Progenitor cell of endocrine pancreas (in vitro differentiated cells): ENCODE results near the gene STRA8. TPM values are rescaled to one million over a fixed set of nuclear protein-coding genes. Genes with fewer than 3 reads are reported as not detected.
A peak's percentile ranks its signal among the peaks of the same experiment; 100 is the strongest.

Source experiments
- DNase-seq: peaks from one replicate; pipeline ENCODE4 v3.0.0; 2021; ENCODE audit warnings: low spot score; ENCODE audit not compliant: unreplicated experiment
- H3K27ac Mint-ChIP-seq: 2 replicates; pipeline ENCODE4 v1.8.0; 2021; ENCODE audit warnings: mild to moderate bottlenecking, moderate library complexity, mixed read lengths
- H3K27me3 Mint-ChIP-seq: 2 replicates; pipeline ENCODE4 v1.8.0; 2021; ENCODE audit warnings: mixed read lengths
- H3K36me3 Mint-ChIP-seq: 2 replicates; pipeline ENCODE4 v1.8.0; 2022; ENCODE audit warnings: mixed read lengths; ENCODE audit not compliant: insufficient read depth
- H3K4me1 Mint-ChIP-seq: 2 replicates; pipeline ENCODE4 v1.8.0; 2021; ENCODE audit warnings: low read depth, mixed read lengths
- H3K4me3 Mint-ChIP-seq: 2 replicates; pipeline ENCODE4 v1.8.0; 2021; ENCODE audit warnings: low read depth, mild to moderate bottlenecking, moderate library complexity, mixed read lengths
- H3K9me3 Mint-ChIP-seq: 2 replicates; pipeline ENCODE4 v1.8.0; 2021; ENCODE audit warnings: low read depth, mixed read lengths
- CTCF ChIP-seq: fragments of 200-600 bp; sonication (generic); IDR thresholded peaks from one replicate; pipeline ENCODE4 v1.5.0; 2021; ENCODE audit warnings: antibody characterized with exemption, mild to moderate bottlenecking; ENCODE audit not compliant: unreplicated experiment
- total RNA-seq: library from RNA; stranded (reverse); gene quantifications from 2 replicates; pipeline ENCODE4 v1.2.1, GENCODE V29; 2021

The STRA8 gene
- total RNA-seq, 1 donor from 2014 or later = not detected

- peaks cover 25% of the 10 kb centered on the region for H3K27me3 Mint-ChIP-seq
- H3K27ac Mint-ChIP-seq = peak overlapping the region; percentile 30
- peaks cover 5% of the 10 kb centered on the region for H3K9me3 Mint-ChIP-seq
- DNase-seq = no peak
- no peaks in the 10 kb centered on the region for H3K36me3 Mint-ChIP-seq
- no peak overlapping the region for H3K4me3 Mint-ChIP-seq
- H3K4me1 Mint-ChIP-seq = peaks cover 3% of the 10 kb centered on the region
- no peak for TF ChIP-seq CTCF
Observed at GRCh38 chr7:135270577-135271254, 37.1 kb downstream of the STRA8 start.

- peaks cover 10% of the 10 kb centered on the region for H3K9me3 Mint-ChIP-seq
- DNase-seq = no peak
- H3K4me1 Mint-ChIP-seq = peaks cover 3% of the 10 kb centered on the region
- H3K36me3 Mint-ChIP-seq = no peaks in the 10 kb centered on the region
- no peak overlapping the region for H3K27ac Mint-ChIP-seq
- no peak overlapping the region for H3K4me3 Mint-ChIP-seq
- TF ChIP-seq CTCF = no peak
- H3K27me3 Mint-ChIP-seq = peaks cover 25% of the 10 kb centered on the region
Observed at GRCh38 chr7:135271255-135271615, 37.6 kb downstream of the STRA8 start.

GRCh38 chr7:135272303-135272702 lies 38.7 kb downstream of the STRA8 start:
- no peak for TF ChIP-seq CTCF
- no peak overlapping the region for H3K4me3 Mint-ChIP-seq
- H3K9me3 Mint-ChIP-seq = peaks cover 8% of the 10 kb centered on the region
- no peak overlapping the region for H3K27ac Mint-ChIP-seq
- no peak for DNase-seq
- peaks cover 22% of the 10 kb centered on the region for H3K27me3 Mint-ChIP-seq
- H3K36me3 Mint-ChIP-seq = no peaks in the 10 kb centered on the region
- H3K4me1 Mint-ChIP-seq = peaks cover 3% of the 10 kb centered on the region

- H3K27me3 Mint-ChIP-seq = peaks cover 13% of the 10 kb centered on the region
- H3K4me3 Mint-ChIP-seq = no peak overlapping the region
- peaks cover 8% of the 10 kb centered on the region for H3K9me3 Mint-ChIP-seq
- no peak for DNase-seq
- H3K4me1 Mint-ChIP-seq = peaks cover 3% of the 10 kb centered on the region
- H3K36me3 Mint-ChIP-seq = no peaks in the 10 kb centered on the region
- no peak for TF ChIP-seq CTCF
- H3K27ac Mint-ChIP-seq = no peak overlapping the region
Observed at GRCh38 chr7:135273581-135273980, 39.9 kb downstream of the STRA8 start.

GRCh38 chr7:135274495-135275268 lies 41.0 kb downstream of the STRA8 start:
- peaks cover 12% of the 10 kb centered on the region for H3K27me3 Mint-ChIP-seq
- TF ChIP-seq CTCF = peak; percentile 76
- peak; percentile 49 for DNase-seq
- peaks cover 3% of the 10 kb centered on the region for H3K4me1 Mint-ChIP-seq
- H3K4me3 Mint-ChIP-seq = no peak overlapping the region
- H3K9me3 Mint-ChIP-seq = peaks cover 8% of the 10 kb centered on the region
- H3K27ac Mint-ChIP-seq = no peak overlapping the region
- H3K36me3 Mint-ChIP-seq = no peaks in the 10 kb centered on the region
